ENCODE data around the gene GJA1.
A peak's percentile ranks its signal among the peaks of the same experiment; 100 is the strongest.
"Not testable (repeated sequence)": the region's sequence is repeated elsewhere in the genome, so short reads cannot be mapped to it uniquely, and the experiment has no call there.

Gene GJA1

DNA sequence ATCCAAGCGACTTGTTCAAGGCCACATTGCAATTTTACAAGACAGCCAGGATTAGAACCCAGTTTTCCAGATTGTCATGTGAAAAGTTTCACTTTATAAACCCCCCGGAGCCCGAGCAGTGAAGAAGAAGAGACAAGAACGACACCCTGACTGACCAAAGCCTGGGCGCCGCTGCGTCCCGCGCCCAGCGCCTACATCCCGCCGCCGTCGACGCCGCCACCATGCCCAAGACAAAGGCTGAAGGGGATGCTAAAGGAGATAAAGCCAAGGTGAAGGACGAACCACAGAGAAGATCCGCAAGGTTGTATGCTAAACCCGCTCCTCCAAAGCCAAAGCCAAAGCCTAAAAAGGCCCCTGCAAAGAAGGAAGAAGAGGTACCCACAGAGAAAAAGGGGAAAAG is 27.1 kb upstream of the GJA1 start:
- Histone ChIP-seq H3K36me3 (ENCODE audit: control insufficient read depth, insufficient read depth, low read length) (no peaks in the 10 kb centered on the region), H3K9me3 (ENCODE audit: control insufficient read depth, low read length) (no peaks in the 10 kb centered on the region), H3K4me1 (ENCODE audit: control insufficient read depth, insufficient read depth, low read length) (no peaks in the 10 kb centered on the region), H3K4me3 (ENCODE audit: insufficient read depth, low read depth, low read length) (no peak overlapping the region), H3K27me3 (ENCODE audit: control insufficient read depth, insufficient read depth, low read length, poor library complexity, severe bottlenecking) (no peaks in the 10 kb centered on the region), H3K27ac (ENCODE audit: insufficient read depth, low read depth, low read length, poor library complexity, severe bottlenecking) (no peak overlapping the region)
- WGBS, 2 experiments: 93 to 96% methylated on average over 19 of the region's 19 CpGs

DNA sequence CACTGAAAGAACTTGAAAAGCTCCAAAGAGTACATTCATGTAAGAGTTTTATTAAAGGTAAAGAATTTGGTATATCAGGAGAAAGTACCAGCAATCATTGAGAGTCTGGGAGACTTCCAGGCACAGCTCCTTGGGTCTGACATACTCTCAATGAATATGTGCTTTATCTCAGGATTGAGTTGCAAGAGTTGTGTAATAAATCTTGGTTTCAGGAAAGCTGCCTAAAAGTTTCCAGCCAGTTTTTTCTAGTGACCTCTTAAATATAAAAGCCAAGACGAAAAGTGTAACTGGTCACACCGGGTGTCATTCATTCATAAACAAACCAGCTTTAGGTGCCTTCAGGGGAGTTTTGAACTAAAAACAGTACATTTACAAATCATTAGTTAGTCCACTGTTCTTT is 21.6 kb upstream of the GJA1 start:
- H3K36me3 ChIP-seq (ENCODE audit: control insufficient read depth, insufficient read depth, low read length): no peaks in the 10 kb centered on the region
- no peak overlapping the region for H3K27ac ChIP-seq (ENCODE audit: insufficient read depth, low read depth, low read length, poor library complexity, severe bottlenecking)
- no peaks in the 10 kb centered on the region for H3K4me1 ChIP-seq (ENCODE audit: control insufficient read depth, insufficient read depth, low read length)
- H3K4me3 ChIP-seq (ENCODE audit: insufficient read depth, low read depth, low read length): no peak overlapping the region
- no peaks in the 10 kb centered on the region for H3K27me3 ChIP-seq (ENCODE audit: control insufficient read depth, insufficient read depth, low read length, poor library complexity, severe bottlenecking)
- no peaks in the 10 kb centered on the region for H3K9me3 ChIP-seq (ENCODE audit: control insufficient read depth, low read length)
- WGBS, 2 experiments: 85 to 96% methylated on average over 2 of the region's 2 CpGs

DNA sequence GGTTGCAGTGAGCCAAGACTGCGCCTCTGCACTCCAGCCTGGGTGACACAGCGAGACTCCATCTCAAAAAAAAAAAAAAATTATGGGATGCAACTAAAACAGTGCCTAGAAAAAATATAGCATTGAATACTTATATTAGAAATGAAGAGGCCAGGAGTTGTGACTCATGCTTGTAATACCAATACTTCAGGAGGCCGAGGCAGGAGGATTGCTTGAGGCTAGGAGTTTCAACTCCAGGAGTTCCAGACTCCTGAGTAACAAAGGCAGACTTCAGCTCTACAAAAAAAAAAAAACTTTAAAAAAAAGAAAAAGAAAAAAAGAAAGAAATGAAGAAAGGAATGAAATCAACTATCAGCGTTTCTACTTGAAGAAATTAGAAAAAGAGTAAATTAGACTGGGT is 17.1 kb upstream of the GJA1 start:
- Histone ChIP-seq H3K4me3 (ENCODE audit: insufficient read depth, low read depth, low read length) (no peak overlapping the region), H3K9me3 (ENCODE audit: control insufficient read depth, low read length) (no peaks in the 10 kb centered on the region), H3K27me3 (ENCODE audit: control insufficient read depth, insufficient read depth, low read length, poor library complexity, severe bottlenecking) (no peaks in the 10 kb centered on the region), H3K4me1 (ENCODE audit: control insufficient read depth, insufficient read depth, low read length) (no peaks in the 10 kb centered on the region), H3K27ac (ENCODE audit: insufficient read depth, low read depth, low read length, poor library complexity, severe bottlenecking) (no peak overlapping the region), H3K36me3 (ENCODE audit: control insufficient read depth, insufficient read depth, low read length) (no peaks in the 10 kb centered on the region)
- WGBS, 2 experiments: 96 to 99% methylated on average over 3 to 4 of the region's 4 CpGs

DNA sequence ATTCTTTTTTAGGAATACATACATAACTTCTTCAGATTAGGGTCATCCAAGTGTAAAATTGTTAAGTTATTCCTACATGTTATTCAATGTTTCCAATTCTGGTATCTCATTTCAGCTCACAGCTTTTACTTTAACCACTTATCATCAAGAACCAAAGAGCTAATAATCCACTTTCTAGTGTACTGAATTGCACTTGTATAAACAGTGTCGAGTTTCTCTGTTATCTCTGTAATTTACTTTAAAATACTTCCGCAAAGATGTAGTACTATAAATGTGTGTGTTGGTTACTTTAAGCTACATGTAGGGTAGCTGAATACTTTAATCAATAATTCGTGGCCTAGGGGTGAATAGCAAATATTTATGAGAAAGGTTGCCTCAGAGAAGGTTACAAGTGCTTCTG is 8.8 kb upstream of the GJA1 start:
- 93 to 97% methylated on average over 2 to 3 of the region's 3 CpGs for WGBS, 2 experiments

DNA sequence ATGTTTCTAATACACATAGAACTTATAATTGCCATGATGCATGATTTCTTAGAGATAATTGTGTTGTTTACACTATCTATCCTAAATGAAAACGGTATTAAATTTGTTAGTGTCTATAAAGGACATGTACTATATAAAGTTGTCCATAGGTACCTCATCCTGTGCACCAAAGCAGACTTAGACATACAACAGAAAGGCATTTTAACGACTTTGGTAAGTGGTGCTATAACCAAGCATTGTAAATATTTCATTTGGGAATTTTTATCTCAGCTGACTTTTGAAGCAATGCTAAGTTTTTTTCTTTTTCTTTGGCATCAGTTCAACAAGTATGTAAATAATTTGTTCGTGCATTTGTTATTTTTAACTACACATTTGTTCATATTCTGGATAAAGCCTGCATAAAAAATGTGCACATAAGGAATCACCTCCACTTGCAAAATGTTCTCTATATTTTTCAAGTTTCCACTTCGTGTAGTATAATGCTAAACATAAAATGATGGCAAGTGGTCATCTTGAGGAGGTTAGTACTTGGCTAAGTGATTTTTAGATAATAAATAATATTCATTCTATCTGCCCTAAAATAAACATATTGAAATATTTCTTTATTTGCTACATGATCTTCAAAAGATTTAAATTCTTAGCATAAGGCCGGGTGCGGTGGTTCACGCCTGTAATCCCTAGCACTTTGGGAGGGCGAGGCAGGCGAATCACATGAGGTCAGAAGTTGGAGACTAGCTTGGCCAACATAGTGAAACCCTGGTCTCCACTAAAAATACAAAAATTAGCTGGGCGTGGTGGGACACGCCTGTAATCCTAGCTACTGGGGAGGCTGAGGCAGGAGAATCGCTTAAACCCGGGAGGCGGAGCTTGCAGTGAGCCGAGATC is 6.3 kb upstream of the GJA1 start:
- Histone ChIP-seq H3K4me3 (ENCODE audit: insufficient read depth, low read depth, low read length) (no peak overlapping the region), H3K27me3 (ENCODE audit: control insufficient read depth, insufficient read depth, low read length, poor library complexity, severe bottlenecking) (no peaks in the 10 kb centered on the region), H3K36me3 (ENCODE audit: control insufficient read depth, insufficient read depth, low read length) (no peaks in the 10 kb centered on the region), H3K4me1 (ENCODE audit: control insufficient read depth, insufficient read depth, low read length) (peaks cover 5% of the 10 kb centered on the region), H3K27ac (ENCODE audit: insufficient read depth, low read depth, low read length, poor library complexity, severe bottlenecking) (no peak overlapping the region), H3K9me3 (ENCODE audit: control insufficient read depth, low read length) (no peaks in the 10 kb centered on the region)
- WGBS, 2 experiments: 94 to 95% methylated on average over 12 to 14 of the region's 15 CpGs

More for the DNA sequence above, 8.8 kb upstream of the GJA1 start:
- H3K9me3 ChIP-seq (ENCODE audit: control insufficient read depth, low read length): no peaks in the 10 kb centered on the region
- H3K27me3 ChIP-seq (ENCODE audit: control insufficient read depth, insufficient read depth, low read length, poor library complexity, severe bottlenecking): no peaks in the 10 kb centered on the region
- no peaks in the 10 kb centered on the region for H3K36me3 ChIP-seq (ENCODE audit: control insufficient read depth, insufficient read depth, low read length)
- no peaks in the 10 kb centered on the region for H3K4me1 ChIP-seq (ENCODE audit: control insufficient read depth, insufficient read depth, low read length)
- no peak overlapping the region for H3K4me3 ChIP-seq (ENCODE audit: insufficient read depth, low read depth, low read length)
- no peak overlapping the region for H3K27ac ChIP-seq (ENCODE audit: insufficient read depth, low read depth, low read length, poor library complexity, severe bottlenecking)

DNA sequence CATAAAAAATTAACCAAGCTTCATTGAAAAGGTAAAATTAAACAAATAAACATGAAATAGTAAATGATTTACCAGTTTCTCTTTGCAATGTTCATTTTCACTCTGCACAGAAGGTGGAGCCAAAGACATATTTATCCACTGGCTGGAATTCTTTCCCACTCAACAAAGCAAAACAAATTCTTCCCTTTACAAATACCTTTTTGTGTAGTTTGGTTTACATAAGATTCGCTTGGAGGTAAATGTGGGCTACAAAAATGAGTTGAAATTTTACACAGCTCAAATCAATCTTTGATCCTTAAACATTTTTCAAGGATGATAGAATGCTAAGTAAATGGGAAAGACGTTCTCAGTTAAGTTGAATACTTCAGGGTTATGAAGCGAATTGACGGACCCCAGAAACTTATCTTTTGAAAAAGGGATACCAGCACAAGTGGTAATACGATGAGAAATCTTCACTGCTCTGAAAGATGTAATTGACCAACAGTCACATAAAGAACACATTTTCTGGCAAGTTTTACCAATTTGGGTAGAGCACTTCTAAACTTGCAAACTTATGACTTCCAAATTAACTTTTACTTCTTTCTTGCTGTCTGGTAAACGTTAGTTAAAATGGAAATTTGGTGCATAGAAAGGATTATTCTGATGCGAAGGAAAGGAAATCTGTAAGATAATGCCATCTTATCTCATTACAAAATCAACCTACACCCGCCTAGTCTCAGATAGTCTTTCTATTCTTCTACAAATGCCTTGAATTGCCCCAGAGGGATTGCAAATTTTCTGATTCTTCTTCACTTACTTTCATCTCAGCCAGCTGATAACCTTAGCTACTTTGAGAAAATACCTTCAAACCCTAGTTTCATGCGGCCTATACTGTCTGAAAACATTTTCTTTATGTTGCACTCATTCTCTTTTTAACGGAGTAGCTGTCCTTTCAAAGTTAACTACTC is 4.7 kb upstream of the GJA1 start:
- no peak overlapping the region for H3K27ac ChIP-seq (ENCODE audit: insufficient read depth, low read depth, low read length, poor library complexity, severe bottlenecking)
- no peaks in the 10 kb centered on the region for H3K27me3 ChIP-seq (ENCODE audit: control insufficient read depth, insufficient read depth, low read length, poor library complexity, severe bottlenecking)
- WGBS, 2 experiments: 23 to 29% methylated on average over 8 to 9 of the region's 10 CpGs
- no peak overlapping the region for H3K4me3 ChIP-seq (ENCODE audit: insufficient read depth, low read depth, low read length)
- H3K4me1 ChIP-seq (ENCODE audit: control insufficient read depth, insufficient read depth, low read length): peaks cover 11% of the 10 kb centered on the region
- H3K36me3 ChIP-seq (ENCODE audit: control insufficient read depth, insufficient read depth, low read length): no peaks in the 10 kb centered on the region
- no peaks in the 10 kb centered on the region for H3K9me3 ChIP-seq (ENCODE audit: control insufficient read depth, low read length)

DNA sequence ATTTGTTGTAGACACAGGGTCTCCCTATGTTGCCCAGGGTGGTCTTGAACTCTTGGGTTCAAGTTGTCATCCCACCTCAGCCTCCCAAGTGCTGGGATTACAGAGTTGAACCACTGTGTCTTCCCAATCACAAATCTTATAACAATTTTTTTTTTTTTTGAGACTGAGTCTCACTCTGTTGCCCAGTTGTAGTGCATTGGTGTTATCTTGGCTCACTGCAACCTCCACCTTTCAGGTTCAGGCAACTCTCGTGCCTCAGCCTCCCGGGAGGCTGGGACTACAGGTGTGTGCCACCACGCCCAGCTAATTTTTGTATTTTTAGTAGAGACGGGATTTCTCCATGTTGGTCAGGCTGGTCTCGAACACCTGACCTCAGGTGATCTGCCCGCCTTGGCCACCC is 3.7 kb upstream of the GJA1 start:
- H3K4me3 ChIP-seq (ENCODE audit: insufficient read depth, low read depth, low read length); H3K9me3 ChIP-seq (ENCODE audit: control insufficient read depth, low read length); H3K27me3 ChIP-seq (ENCODE audit: control insufficient read depth, insufficient read depth, low read length, poor library complexity, severe bottlenecking); H3K27ac ChIP-seq (ENCODE audit: insufficient read depth, low read depth, low read length, poor library complexity, severe bottlenecking); H3K36me3 ChIP-seq (ENCODE audit: control insufficient read depth, insufficient read depth, low read length): not testable (repeated sequence)
- 91 to 94% methylated on average over 6 of the region's 6 CpGs for WGBS, 2 experiments
- peaks cover 11% of the 10 kb centered on the region for H3K4me1 ChIP-seq (ENCODE audit: control insufficient read depth, insufficient read depth, low read length)

DNA sequence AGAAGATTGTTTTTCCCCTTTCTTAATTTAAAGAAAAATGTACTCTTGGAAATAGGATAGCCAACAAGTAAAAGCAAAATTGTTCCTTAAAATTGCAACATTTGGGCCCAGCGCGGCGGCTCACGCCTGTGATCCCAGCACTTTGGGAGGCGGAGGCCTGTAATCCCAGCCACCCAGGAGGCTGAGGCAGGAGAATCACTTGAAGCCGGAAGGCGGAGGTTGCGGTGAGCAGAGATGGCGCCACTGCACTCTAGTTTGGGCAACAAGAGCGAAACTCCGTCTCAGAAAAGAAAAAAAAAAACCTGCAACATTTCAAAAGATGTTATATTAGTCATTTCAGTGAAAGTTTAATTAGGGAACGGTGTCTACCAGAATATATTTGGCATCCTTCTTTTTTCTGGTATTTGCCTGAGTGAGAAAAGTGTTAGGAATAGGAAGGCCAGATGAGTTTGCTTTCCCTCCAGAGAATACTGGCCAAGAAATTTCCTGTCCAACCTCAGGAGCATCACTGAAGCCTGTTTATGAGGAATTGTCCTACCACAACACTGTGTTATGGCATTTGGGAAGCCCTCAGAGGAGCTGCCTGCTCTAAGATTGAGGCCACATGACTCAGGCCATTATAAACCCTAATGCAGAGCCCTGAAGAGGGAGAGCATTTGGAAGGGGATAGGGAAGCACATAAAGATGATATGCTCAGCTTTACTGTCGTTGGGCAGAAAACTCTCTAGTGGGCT is 1.2 kb upstream of the GJA1 start:
- WGBS, 2 experiments: 84 to 86% methylated on average over 12 to 13 of the region's 13 CpGs
- Histone ChIP-seq H3K27ac (ENCODE audit: insufficient read depth, low read depth, low read length, poor library complexity, severe bottlenecking) (peak overlapping the region; percentile 40), H3K36me3 (ENCODE audit: control insufficient read depth, insufficient read depth, low read length) (no peaks in the 10 kb centered on the region), H3K9me3 (ENCODE audit: control insufficient read depth, low read length) (no peaks in the 10 kb centered on the region), H3K4me3 (ENCODE audit: insufficient read depth, low read depth, low read length) (peak overlapping the region; percentile 2), H3K4me1 (ENCODE audit: control insufficient read depth, insufficient read depth, low read length) (peaks cover 11% of the 10 kb centered on the region), H3K27me3 (ENCODE audit: control insufficient read depth, insufficient read depth, low read length, poor library complexity, severe bottlenecking) (no peaks in the 10 kb centered on the region)

DNA sequence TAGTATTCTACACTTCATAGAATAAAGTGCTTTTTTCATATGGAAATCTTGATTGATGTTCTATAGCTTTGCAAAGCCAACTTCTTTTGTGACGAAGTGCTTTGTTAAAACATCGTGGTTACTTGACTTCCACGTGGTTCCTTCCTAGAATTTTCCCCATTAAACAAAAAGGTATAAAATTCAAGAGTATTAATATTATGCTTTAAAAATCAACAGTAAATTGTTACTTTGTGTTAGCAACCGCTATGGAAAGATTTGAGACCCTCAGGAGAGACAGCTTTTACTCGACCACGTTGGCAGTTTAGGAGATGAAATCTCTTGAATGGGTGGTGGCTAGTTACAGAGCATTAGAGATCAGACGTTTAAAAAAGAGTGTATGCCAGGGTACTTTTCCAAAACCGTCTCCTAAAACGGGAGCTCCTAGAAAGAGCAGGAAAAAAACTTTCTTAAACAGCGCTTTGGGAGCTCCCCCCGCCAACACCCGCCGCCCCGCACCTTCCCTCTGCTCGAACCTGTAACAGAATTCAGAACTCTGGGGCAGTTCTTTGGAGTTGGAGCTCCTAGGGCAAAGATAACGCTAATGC is 920 bp downstream of the GJA1 start:
- H3K9me3 ChIP-seq (ENCODE audit: control insufficient read depth, low read length): no peaks in the 10 kb centered on the region
- H3K36me3 ChIP-seq (ENCODE audit: control insufficient read depth, insufficient read depth, low read length): no peaks in the 10 kb centered on the region
- H3K27me3 ChIP-seq (ENCODE audit: control insufficient read depth, insufficient read depth, low read length, poor library complexity, severe bottlenecking): no peaks in the 10 kb centered on the region
- peak overlapping the region; percentile 74 for H3K4me3 ChIP-seq (ENCODE audit: insufficient read depth, low read depth, low read length)
- peaks cover 15% of the 10 kb centered on the region for H3K4me1 ChIP-seq (ENCODE audit: control insufficient read depth, insufficient read depth, low read length)
- 0% methylated on average over 12 to 15 of the region's 16 CpGs for WGBS, 2 experiments
- H3K27ac ChIP-seq (ENCODE audit: insufficient read depth, low read depth, low read length, poor library complexity, severe bottlenecking): peak overlapping the region; percentile 96

Measured in ectodermal cell (in vitro differentiated cells).